NCI-H82 treated with DMSO at 0.1 percent for 48 hours (cell line): ENCODE data around the gene VTI1A.
"Not testable (repeated sequence)": the region's sequence is repeated elsewhere in the genome, so short reads cannot be mapped to it uniquely, and the experiment has no call there.

Source experiments
- DNase-seq: peaks from one replicate; lab custom pipeline; 2025; ENCODE audit not compliant: unreplicated experiment; lab: John Stamatoyannopoulos, UW

Gene VTI1A

GRCh38 chr10:112585126-112585525 lies 138.1 kb downstream of the VTI1A start:
- no peak for DNase-seq

- no peak for DNase-seq
Observed at GRCh38 chr10:112585960-112586359, 138.9 kb downstream of the VTI1A start.

- no peak for DNase-seq
Observed at GRCh38 chr10:112587729-112588128, 140.7 kb downstream of the VTI1A start.

- DNase-seq: no peak
Observed at GRCh38 chr10:112588225-112588990, 141.4 kb downstream of the VTI1A start.

- no peak for DNase-seq
Observed at GRCh38 chr10:112589081-112589480, 142.1 kb downstream of the VTI1A start.

GRCh38 chr10:112590786-112591185 lies 143.8 kb downstream of the VTI1A start:
- not testable (repeated sequence) for DNase-seq

GRCh38 chr10:112593023-112593422 lies 146.0 kb downstream of the VTI1A start:
- DNase-seq: no peak

- DNase-seq: no peak
Observed at GRCh38 chr10:112601214-112602090, 154.4 kb downstream of the VTI1A start.

- no peak for DNase-seq
Observed at GRCh38 chr10:112603062-112603461, 156.0 kb downstream of the VTI1A start.

- DNase-seq: no peak
Observed at GRCh38 chr10:112605063-112605462, 158.0 kb downstream of the VTI1A start.

- DNase-seq: no peak
Observed at GRCh38 chr10:112607506-112607905, 160.5 kb downstream of the VTI1A start.

- DNase-seq: no peak
Observed at GRCh38 chr10:112613620-112614019, 166.6 kb downstream of the VTI1A start.

- DNase-seq: no peak
Observed at GRCh38 chr10:112614072-112614471, 167.1 kb downstream of the VTI1A start.

- DNase-seq: no peak
Observed at GRCh38 chr10:112614586-112614985, 167.6 kb downstream of the VTI1A start.

- DNase-seq: no peak
Observed at GRCh38 chr10:112615269-112615668, 168.3 kb downstream of the VTI1A start.

- DNase-seq: no peak
Observed at GRCh38 chr10:112616647-112617046, 169.6 kb downstream of the VTI1A start.

- DNase-seq: no peak
Observed at GRCh38 chr10:112618814-112619213, 171.8 kb downstream of the VTI1A start.

GRCh38 chr10:112619556-112619955 lies 172.5 kb downstream of the VTI1A start:
- DNase-seq: no peak

- DNase-seq: no peak
Observed at GRCh38 chr10:112622786-112623185, 175.8 kb downstream of the VTI1A start.

GRCh38 chr10:112624546-112625048 lies 177.6 kb downstream of the VTI1A start:
- no peak for DNase-seq

- no peak for DNase-seq
Observed at GRCh38 chr10:112628951-112629609, 182.1 kb downstream of the VTI1A start.
